ENCODE measurements around the gene NELL2.
"Not testable (repeated sequence)": the region's sequence is repeated elsewhere in the genome, so short reads cannot be mapped to it uniquely, and the experiment has no call there.

Gene NELL2

GRCh38 chr12:44875954-44876543, at the start of gene NELL2:
Gene NELL2, minus strand, starts transcription at chr12:44876315. Its CDS starts 446 bp downstream, at chr12:44875869.
- DNase-seq (ENCODE audit: low spot score), result peak; percentile 62

GRCh38 chr12:44921736-44922135, 45.6 kb upstream of the NELL2 start:
- no peak for DNase-seq (ENCODE audit: low spot score)

- no peak for DNase-seq (ENCODE audit: low spot score)
These were observed 41.0 kb upstream of the NELL2 start for GRCh38 chr12:44917141-44917540.

GRCh38 chr12:44915958-44916357, 39.8 kb upstream of the NELL2 start:
- no peak for DNase-seq (ENCODE audit: low spot score)

GRCh38 chr12:44904321-44904720, 28.2 kb upstream of the NELL2 start:
- DNase-seq (ENCODE audit: low spot score), result no peak

GRCh38 chr12:44898108-44898507, 22.0 kb upstream of the NELL2 start:
- not testable (repeated sequence) for DNase-seq (ENCODE audit: low spot score)

- no peak for DNase-seq (ENCODE audit: low spot score)
These were observed 13.8 kb upstream of the NELL2 start for GRCh38 chr12:44889926-44890325.

- no peak for DNase-seq (ENCODE audit: low spot score)
These were observed 13.0 kb upstream of the NELL2 start for GRCh38 chr12:44889162-44889561.

GRCh38 chr12:44885902-44886301, 9.8 kb upstream of the NELL2 start:
- no peak for DNase-seq (ENCODE audit: low spot score)

GRCh38 chr12:44881197-44881596, 5.1 kb upstream of the NELL2 start:
- DNase-seq (ENCODE audit: low spot score), result no peak

GRCh38 chr12:44876544-44877410, 662 bp upstream of the NELL2 start:
- peak; percentile 48 for DNase-seq (ENCODE audit: low spot score)

GRCh38 chr12:44875417-44875953, 630 bp downstream of the NELL2 start:
- no peak for DNase-seq (ENCODE audit: low spot score)

- peak; percentile 38 for DNase-seq (ENCODE audit: low spot score)
These were observed 1.1 kb downstream of the NELL2 start for GRCh38 chr12:44874981-44875416.

GRCh38 chr12:44873898-44874297, 2.2 kb downstream of the NELL2 start:
- DNase-seq (ENCODE audit: low spot score), result peak; percentile 56

- DNase-seq (ENCODE audit: low spot score), result no peak
These were observed 6.6 kb downstream of the NELL2 start for GRCh38 chr12:44869503-44869902.

GRCh38 chr12:44863867-44864266, 12.2 kb downstream of the NELL2 start:
- no peak for DNase-seq (ENCODE audit: low spot score)

- no peak for DNase-seq (ENCODE audit: low spot score)
These were observed 16.0 kb downstream of the NELL2 start for GRCh38 chr12:44859998-44860689.

- DNase-seq (ENCODE audit: low spot score), result no peak
These were observed 17.8 kb downstream of the NELL2 start for GRCh38 chr12:44858226-44858855.

- peak; percentile 52 for DNase-seq (ENCODE audit: low spot score)
These were observed 23.6 kb downstream of the NELL2 start for GRCh38 chr12:44852483-44852882.

- DNase-seq (ENCODE audit: low spot score), result no peak
These were observed 24.5 kb downstream of the NELL2 start for GRCh38 chr12:44851586-44851985.

GRCh38 chr12:44848703-44849085, 27.4 kb downstream of the NELL2 start:
- no peak for DNase-seq (ENCODE audit: low spot score)
